ENCODE measurements around the gene ENTR1. TPM values are rescaled to one million over a fixed set of nuclear protein-coding genes. Genes with fewer than 3 reads are reported as not detected.
A peak's percentile ranks its signal among the peaks of the same experiment; 100 is the strongest.

ENTR1 gene
- total RNA-seq, 4 donors from 2014 or later = 29.9 to 193 (median 50.2) TPM

DNA sequence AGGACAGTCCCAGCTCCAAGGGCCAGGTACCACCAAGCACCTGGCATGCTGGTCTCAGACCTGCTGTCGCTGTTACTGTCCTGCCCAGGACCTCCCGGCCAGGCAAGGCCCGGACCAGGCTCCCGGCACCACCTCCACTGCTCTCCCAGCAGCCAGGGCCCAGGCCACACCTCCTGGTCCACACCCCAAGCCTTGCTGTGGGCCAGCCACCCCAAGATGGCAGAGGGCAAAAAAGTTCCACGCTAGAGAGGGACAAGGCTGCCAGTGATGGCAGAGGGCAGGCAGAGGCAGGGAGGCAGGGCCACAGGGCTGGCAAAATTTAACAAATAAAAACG lies 48.0 kb downstream of the ENTR1 start:
- no peak for DNase-seq
- H3K27me3 ChIP-seq = no peaks in the 10 kb centered on the region
- H3K4me3 ChIP-seq = no peak overlapping the region
- TF ChIP-seq, protein P1, sequence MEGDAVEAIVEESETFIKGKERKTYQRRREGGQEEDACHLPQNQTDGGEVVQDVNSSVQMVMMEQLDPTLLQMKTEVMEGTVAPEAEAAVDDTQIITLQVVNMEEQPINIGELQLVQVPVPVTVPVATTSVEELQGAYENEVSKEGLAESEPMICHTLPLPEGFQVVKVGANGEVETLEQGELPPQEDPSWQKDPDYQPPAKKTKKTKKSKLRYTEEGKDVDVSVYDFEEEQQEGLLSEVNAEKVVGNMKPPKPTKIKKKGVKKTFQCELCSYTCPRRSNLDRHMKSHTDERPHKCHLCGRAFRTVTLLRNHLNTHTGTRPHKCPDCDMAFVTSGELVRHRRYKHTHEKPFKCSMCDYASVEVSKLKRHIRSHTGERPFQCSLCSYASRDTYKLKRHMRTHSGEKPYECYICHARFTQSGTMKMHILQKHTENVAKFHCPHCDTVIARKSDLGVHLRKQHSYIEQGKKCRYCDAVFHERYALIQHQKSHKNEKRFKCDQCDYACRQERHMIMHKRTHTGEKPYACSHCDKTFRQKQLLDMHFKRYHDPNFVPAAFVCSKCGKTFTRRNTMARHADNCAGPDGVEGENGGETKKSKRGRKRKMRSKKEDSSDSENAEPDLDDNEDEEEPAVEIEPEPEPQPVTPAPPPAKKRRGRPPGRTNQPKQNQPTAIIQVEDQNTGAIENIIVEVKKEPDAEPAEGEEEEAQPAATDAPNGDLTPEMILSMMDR (IDR thresholded peaks at IDR 0.05) = no peak
- TF ChIP-seq POLR2A (IDR thresholded peaks at IDR 0.05) = no peak
- H3K4me1 ChIP-seq = peaks cover 3 to 25% (median 10%) of the 10 kb centered on the region in 4 donors
- peak overlapping the region in 2 of 4 donors; percentile 91 to 96 for H3K27ac ChIP-seq
- no peaks in the 10 kb centered on the region for H3K36me3 ChIP-seq
- H3K9me3 ChIP-seq = peaks cover 0 to 10% (median 0%) of the 10 kb centered on the region in 4 donors

DNA sequence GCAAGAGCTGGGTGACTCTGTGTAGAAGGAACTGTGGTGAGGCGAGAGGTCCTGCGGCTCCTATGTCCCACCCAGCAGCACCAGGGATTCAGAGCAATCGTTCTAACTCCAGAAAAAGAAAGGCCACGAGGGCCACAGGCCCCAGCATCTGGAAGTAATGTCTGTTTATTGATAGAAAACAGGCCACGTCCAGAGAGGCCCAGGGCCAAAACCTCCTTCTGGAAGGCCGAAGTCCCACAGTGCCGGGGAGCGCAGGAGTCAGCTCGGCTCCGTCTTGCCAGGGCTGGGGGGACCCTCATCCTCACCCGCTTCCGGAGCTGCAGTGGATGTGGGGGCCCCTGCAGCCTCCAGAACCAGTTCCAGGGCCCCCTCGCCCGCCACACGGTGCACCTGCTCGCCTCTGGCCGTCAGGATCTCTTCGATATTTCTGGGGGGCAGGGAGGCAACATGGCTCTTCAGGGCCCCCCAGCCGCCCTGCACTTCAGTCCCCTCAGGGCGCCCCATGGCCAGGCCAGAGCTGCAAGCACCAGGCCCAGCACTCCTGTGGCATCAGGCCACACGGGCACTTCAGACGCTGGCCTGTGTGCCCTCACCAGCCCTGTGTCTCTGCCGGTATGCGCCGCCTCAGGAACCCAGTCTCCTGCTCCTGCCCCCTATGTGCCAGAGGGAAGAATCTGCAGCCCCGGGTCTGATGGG lies 48.5 kb downstream of the ENTR1 start:
- Histone ChIP-seq H3K9me3 (peaks cover 0 to 10% (median 0%) of the 10 kb centered on the region in 4 donors), H3K27ac (peak overlapping the region in 2 of 4 donors; percentile 91 to 96), H3K4me1 (peaks cover 3 to 25% (median 10%) of the 10 kb centered on the region in 4 donors), H3K4me3 (no peak overlapping the region), H3K27me3 (no peaks in the 10 kb centered on the region), H3K36me3 (no peaks in the 10 kb centered on the region)
- TF ChIP-seq, protein P1 (IDR thresholded peaks at IDR 0.05) = no peak
- no peak for TF ChIP-seq POLR2A (IDR thresholded peaks at IDR 0.05)
- DNase-seq = no peak

DNA sequence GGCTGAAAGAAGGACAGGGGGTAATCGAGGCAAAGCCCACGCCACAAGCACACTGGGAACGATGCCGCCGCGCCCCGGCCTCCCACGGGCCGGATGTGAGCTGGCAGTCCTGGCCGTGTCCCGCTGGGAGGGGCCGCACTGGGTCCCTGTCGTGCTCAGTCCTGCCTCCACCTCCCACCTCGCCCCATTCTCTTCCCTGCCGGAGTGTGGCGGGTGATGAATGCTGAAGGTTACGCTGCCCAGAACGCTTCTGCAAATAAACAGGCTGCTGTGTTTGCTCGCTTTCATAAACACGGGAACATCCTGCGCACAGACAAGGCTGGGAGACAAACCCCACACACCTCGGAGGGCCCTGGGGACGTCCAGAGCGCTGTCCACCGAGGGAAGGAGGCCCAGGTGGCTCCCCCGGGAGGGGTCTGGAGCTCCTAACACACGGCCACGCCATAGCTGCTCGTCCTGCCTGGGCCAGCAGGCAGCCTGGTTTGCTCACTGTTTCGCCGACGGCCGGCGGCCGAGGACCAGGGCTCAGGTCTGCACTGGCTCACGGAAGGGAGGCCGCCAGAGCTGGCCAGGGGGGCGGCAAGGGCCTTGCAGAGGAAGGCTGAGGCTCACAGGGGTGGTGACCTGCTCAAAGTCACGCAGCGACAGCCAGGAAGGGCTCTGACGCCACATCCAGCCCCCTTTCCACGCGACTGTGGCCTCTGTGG lies 49.2 kb downstream of the ENTR1 start:
- no peaks in the 10 kb centered on the region for H3K27me3 ChIP-seq
- no peak for DNase-seq
- peak overlapping the region in 2 of 4 donors; percentile 46 to 91 for H3K27ac ChIP-seq
- no peak overlapping the region for H3K4me3 ChIP-seq
- TF ChIP-seq, protein P1 (IDR thresholded peaks at IDR 0.05) = no peak
- no peak for TF ChIP-seq POLR2A (IDR thresholded peaks at IDR 0.05)
- peaks cover 0 to 10% (median 0%) of the 10 kb centered on the region in 4 donors for H3K9me3 ChIP-seq
- peaks cover 3 to 25% (median 10%) of the 10 kb centered on the region in 4 donors for H3K4me1 ChIP-seq
- no peaks in the 10 kb centered on the region for H3K36me3 ChIP-seq

DNA sequence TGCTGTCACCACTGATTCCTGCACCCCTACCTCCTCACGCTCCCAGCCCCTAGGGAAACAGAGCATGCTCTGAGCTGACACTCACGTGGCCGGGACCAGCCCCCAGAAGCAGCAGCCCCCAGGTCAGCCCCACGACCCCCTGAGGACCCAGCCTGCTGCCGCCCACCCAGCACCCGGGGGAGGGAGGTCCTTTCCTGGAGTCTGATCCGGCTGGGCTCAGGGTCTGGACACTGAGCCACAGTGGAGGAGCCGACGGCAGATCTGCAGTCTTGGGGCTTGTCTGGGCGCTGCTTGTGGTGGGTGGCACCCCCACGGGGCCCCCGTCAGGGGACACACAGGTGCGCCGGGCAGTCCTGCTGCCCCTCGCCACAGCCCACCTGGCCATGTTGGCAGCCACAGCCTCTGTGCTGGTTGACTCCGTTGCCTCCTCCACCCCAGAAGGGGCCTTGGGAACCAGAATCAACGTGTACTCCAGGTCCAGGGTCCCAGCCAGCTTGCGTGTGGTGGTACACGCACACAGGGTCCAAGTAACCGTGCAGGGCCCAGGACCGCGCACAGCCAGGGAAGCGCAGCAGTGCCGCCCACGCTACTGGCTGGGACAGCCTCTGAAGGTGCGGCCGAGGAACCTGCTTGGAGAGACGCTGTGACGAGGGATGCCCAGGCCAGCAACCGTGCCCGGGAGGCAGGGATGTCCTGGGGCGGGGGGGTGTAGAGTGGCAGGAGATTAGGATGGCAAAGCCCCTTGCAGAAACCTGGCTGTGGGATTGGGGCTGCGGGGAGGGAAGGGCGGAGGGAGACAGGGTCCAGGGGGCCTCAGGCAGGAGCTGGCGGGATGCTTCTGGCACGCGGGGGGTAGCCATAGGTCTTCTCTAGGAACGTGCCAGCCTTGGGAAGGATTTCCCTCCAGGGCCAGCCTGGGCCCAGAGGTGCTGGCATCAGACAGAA lies 50.4 kb downstream of the ENTR1 start:
- Histone ChIP-seq H3K27ac (peak overlapping the region in 1 of 4 donors; percentile 91), H3K9me3 (peaks cover 0 to 10% (median 0%) of the 10 kb centered on the region in 4 donors), H3K4me3 (no peak overlapping the region), H3K4me1 (peaks cover 3 to 25% (median 10%) of the 10 kb centered on the region in 4 donors), H3K36me3 (no peaks in the 10 kb centered on the region), H3K27me3 (no peaks in the 10 kb centered on the region)
- no peak for DNase-seq
- TF ChIP-seq, protein P1 (IDR thresholded peaks at IDR 0.05) = no peak
- TF ChIP-seq POLR2A (IDR thresholded peaks at IDR 0.05) = no peak

DNA sequence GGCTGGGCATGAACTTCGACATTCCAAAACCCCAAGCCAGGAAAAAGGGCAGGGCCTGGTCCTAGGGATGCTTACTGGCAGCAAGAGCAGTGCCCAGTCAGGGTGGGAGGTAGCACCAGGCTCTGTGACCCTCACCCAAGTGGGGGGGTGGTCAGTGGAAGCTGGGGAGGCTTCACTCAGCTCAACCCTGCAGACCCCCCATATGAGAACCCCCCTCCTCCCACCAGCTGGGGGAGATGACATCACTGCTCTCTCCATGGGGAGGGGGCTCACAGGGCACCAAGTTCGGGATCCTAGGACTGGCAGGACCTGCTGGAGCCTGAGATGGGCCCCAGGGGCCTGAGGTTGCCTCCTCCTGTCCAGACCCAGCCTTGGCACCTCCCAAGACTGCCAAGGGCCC lies 51.5 kb downstream of the ENTR1 start:
- peaks cover 0 to 6% (median 0%) of the 10 kb centered on the region in 4 donors for H3K9me3 ChIP-seq
- H3K36me3 ChIP-seq = no peaks in the 10 kb centered on the region
- H3K27ac ChIP-seq = no peak overlapping the region
- no peaks in the 10 kb centered on the region for H3K27me3 ChIP-seq
- TF ChIP-seq, protein P1 (IDR thresholded peaks at IDR 0.05) = no peak
- TF ChIP-seq POLR2A (IDR thresholded peaks at IDR 0.05) = no peak
- H3K4me3 ChIP-seq = no peak overlapping the region
- peaks cover under 1 to 21% (median 8%) of the 10 kb centered on the region in 4 donors for H3K4me1 ChIP-seq
- DNase-seq = no peak
